GM12878 (cell line): ENCODE results near the gene DAB2IP. TPM values are rescaled to one million over a fixed set of nuclear protein-coding genes. Genes with fewer than 3 reads are reported as not detected.

Source experiments
- ATAC-seq: fragments of 200-7000 bp; cut with Tn5 transposase; 3 replicates; pipeline ENCODE4 v1.9.1; 2020; ENCODE audit warnings: mild to moderate bottlenecking, moderate library complexity
- BruUV-seq: library from RNA; stranded (reverse); fragments of 400-500 nt; replicated peaks from 2 replicates; lab custom pipeline; 2021; lab: Mats Ljungman, UMichigan
- CTCF ChIA-PET: fragments of 300-600 bp; sonication (Branson Sonifier 250); formaldehyde crosslinking; extraction: SDS; loops from one replicate; lab custom pipeline; 2021; ENCODE audit warnings: inconsistent platforms; lab: Yijun Ruan, JAX
- POLR2A ChIA-PET: fragments of 350-600 bp; formaldehyde crosslinking; extraction: SDS; loops from one replicate; lab custom pipeline; 2021; ENCODE audit warnings: inconsistent platforms; lab: Charles Lee
- RAD21 ChIA-PET: fragments of 300-600 bp; sonication (Branson Sonifier 250); formaldehyde crosslinking; loops from one replicate; lab custom pipeline; 2023; ENCODE audit warnings: antibody characterized with exemption; ENCODE audit not compliant: unreplicated experiment; lab: Charles Lee
- SMC1A ChIA-PET: fragments of 300-600 bp; sonication (Branson Sonifier 250); formaldehyde crosslinking; loops from one replicate; lab custom pipeline; 2023; ENCODE audit not compliant: unreplicated experiment, uncharacterized antibody; lab: Charles Lee
- DNase-seq: peaks from one replicate; pipeline ENCODE4 v3.0.0-alpha.2; 2011; ENCODE audit warnings: low read depth, low spot score
- FAIRE-seq: peaks from 3 replicates; lab custom pipeline; 2011; peaks lifted over from hg19 to GRCh38; lab: Jason Lieb, UNC
- H2AFZ ChIP-seq: 2 replicates; pipeline ENCODE4 v1.6.0; 2011; ENCODE audit warnings: low read depth, low read length, control low read depth; ENCODE audit not compliant: control insufficient read depth
- H3K27ac ChIP-seq: 2 replicates; pipeline ENCODE4 v1.5.1; 2011; ENCODE audit warnings: control low read depth; ENCODE audit not compliant: control insufficient read depth, insufficient read depth
- H3K27me3 ChIP-seq, 2 experiments: replicated peaks in 1 of 2; 2 replicates each; pipeline versions ENCODE4 v1.6.0 to v1.6.1; 2011; ENCODE audit warnings: low read length in 1 of 2; ENCODE audit not compliant: control insufficient read depth in 2 of 2, insufficient read depth in 2 of 2
- H3K36me3 ChIP-seq, 2 experiments: 2 replicates each; pipeline ENCODE4 v1.5.1; 2011; ENCODE audit warnings: low read length in 1 of 2; ENCODE audit not compliant: control insufficient read depth in 2 of 2, insufficient read depth in 2 of 2
- H3K4me1 ChIP-seq: 2 replicates; pipeline ENCODE4 v1.6.1; 2011; ENCODE audit warnings: mild to moderate bottlenecking, low read length, moderate library complexity, mixed read lengths; ENCODE audit not compliant: control insufficient read depth, insufficient read depth
- H3K4me2 ChIP-seq: 2 replicates; pipeline ENCODE4 v1.6.0; 2011; ENCODE audit warnings: control low read depth; ENCODE audit not compliant: control insufficient read depth, insufficient read depth
- H3K4me3 ChIP-seq: fragments of 200-600 bp; sonication (generic); 2 replicates; pipeline ENCODE4 v1.5.1; 2016
- H3K79me2 ChIP-seq: 2 replicates; pipeline ENCODE4 v1.6.0; 2011; ENCODE audit warnings: low read length; ENCODE audit not compliant: control insufficient read depth, insufficient read depth
- H3K9ac ChIP-seq: 2 replicates; pipeline ENCODE4 v1.8.0; 2011; ENCODE audit warnings: low read length, control low read depth, mixed read lengths; ENCODE audit not compliant: control insufficient read depth, insufficient read depth
- H3K9me3 ChIP-seq: replicated peaks from 3 replicates; pipeline ENCODE4 v1.5.1; 2011; ENCODE audit warnings: mild to moderate bottlenecking, low read length; ENCODE audit not compliant: control insufficient read depth, insufficient read depth
- H4K20me1 ChIP-seq: 2 replicates; pipeline ENCODE4 v1.6.0; 2011; ENCODE audit not compliant: control insufficient read depth, insufficient read depth
- BCLAF1 ChIP-seq: fragments of 450-650 bp; IDR thresholded peaks from 2 replicates; pipeline ENCODE4 v1.6.1; 2017; ENCODE audit warnings: antibody characterized with exemption, mild to moderate bottlenecking, moderate library complexity
- CEBPZ ChIP-seq: fragments of 150-350 bp; IDR thresholded peaks from 2 replicates; pipeline ENCODE4 v1.6.1; 2016; ENCODE audit warnings: low read depth, low read length
- CHD2 ChIP-seq: IDR thresholded peaks from 2 replicates; pipeline ENCODE4 v1.6.1; 2011; ENCODE audit warnings: low read depth, low read length, improper control_type of control experiment, borderline replicate concordance
- E4F1 ChIP-seq: fragments of 450-650 bp; IDR thresholded peaks from 2 replicates; pipeline ENCODE4 v1.6.1; 2018; ENCODE audit warnings: borderline replicate concordance, mild to moderate bottlenecking; ENCODE audit not compliant: partially characterized antibody
- GATAD2B ChIP-seq: fragments of 450-650 bp; conservative IDR thresholded peaks from 2 replicates; pipeline ENCODE4 v1.6.1; 2017; ENCODE audit warnings: low read depth, mild to moderate bottlenecking, moderate library complexity
- JUNB ChIP-seq: IDR thresholded peaks from 2 replicates; pipeline ENCODE4 v1.6.1; 2016; ENCODE audit warnings: antibody characterized with exemption, mild to moderate bottlenecking
- POLR2AphosphoS2 ChIP-seq: IDR thresholded peaks from 2 replicates; pipeline ENCODE4 v1.6.1; 2011; ENCODE audit warnings: low read depth, mild to moderate bottlenecking, low read length, improper control_type of control experiment, moderate library complexity
- REST ChIP-seq: IDR thresholded peaks from 2 replicates; pipeline ENCODE4 v1.6.1; 2012; ENCODE audit warnings: mild to moderate bottlenecking, low read depth, low read length
- SMARCA5 ChIP-seq: fragments of 450-650 bp; IDR thresholded peaks from 2 replicates; pipeline ENCODE4 v1.6.1; 2017; ENCODE audit warnings: mild to moderate bottlenecking
- SREBF2 ChIP-seq: IDR thresholded peaks from 2 replicates; pipeline ENCODE4 v1.6.1; 2012; ENCODE audit warnings: mild to moderate bottlenecking, low read length
- SRF ChIP-seq, 2 experiments: IDR thresholded peaks; 2 replicates each; pipeline ENCODE4 v1.6.1; 2011; ENCODE audit warnings: low read depth in 2 of 2, low read length in 2 of 2, mild to moderate bottlenecking in 1 of 2, moderate library complexity in 1 of 2
- STAT3 ChIP-seq: IDR thresholded peaks from 2 replicates; pipeline ENCODE4 v1.6.1; 2011; ENCODE audit warnings: low read depth, low read length, improper control_type of control experiment
- WGBS: methylation state at CpG from one replicate; pipeline ENCODE4 v1.1.6; 2016; ENCODE audit warnings: low lambda C conversion rate; ENCODE audit not compliant: insufficient replicate concordance, insufficient coverage; ENCODE audit errors: missing lambda C conversion rate; 5-methylcytosine and 5-hydroxymethylcytosine counted together
- in situ Hi-C: fragments of 300-500 bp; cut with MboI; formaldehyde crosslinking; loops from 9 replicates; pipeline ENCODE4 v1.14.3; 2018; ENCODE audit warnings: mixed read lengths
- intact Hi-C: fragments of 100-400 bp; cut with micrococcal nuclease; formaldehyde crosslinking; loops from one replicate; pipeline ENCODE4 v1.14.2; 2022; ENCODE audit not compliant: unreplicated experiment
- polyA plus RNA-seq, 11 experiments: library from polyadenylated mRNA; depleted of rRNA in 4 of 11; unstranded in 6 of 11; stranded (reverse) in 5 of 11; fragments of >200 nt; fragmentation: Nextera tagmentation in 4 of 11; fragmentation: Illumina TruSeq in 1 of 11; extraction: Ambion mirVana in 4 of 11; extraction: Trizol in 1 of 11; gene quantifications; 1 replicate in 1 of 11; 2 replicates in 10 of 11; pipeline versions ENCODE4 v1.2.1 to v1.2.3, GENCODE V29; 2011 to 2016; ENCODE audit warnings: inconsistent platforms in 2 of 11, missing spikeins in 2 of 11, low read depth in 1 of 11
- total RNA-seq, 4 experiments: library from RNA; depleted of rRNA in 3 of 4; stranded (reverse); fragments of >200 nt in 3 of 4; fragmentation: Illumina TruSeq in 1 of 4; extraction: Trizol in 1 of 4; gene quantifications; 2 replicates each; pipeline versions ENCODE4 v1.2.1 to v1.2.3, GENCODE V29; 2013 to 2021

DAB2IP gene
- total and polyA plus RNA-seq, 10 of the 15 experiments (the other 5 are each of a cell fraction or from before 2014, with no cell fraction given): 0.03 to 0.38 (median 0.14) TPM; not detected in 6

GRCh38 chr9:121641224-121641611 is 10.2 kb upstream of the DAB2IP start:
- ATAC-seq (no peak), FAIRE-seq (no peak), DNase-seq (no peak)
- no peaks in the 10 kb centered on the region for H3K36me3 ChIP-seq
- no peaks in the 10 kb centered on the region for H3K79me2 ChIP-seq
- intact Hi-C loops (no loop called here), in situ Hi-C loops (no loop called here)
- H3K27me3 ChIP-seq: peaks cover 0 to 4% of the 10 kb centered on the region in 2 experiments; a peak in 1 of 4 replicates
- H3K4me3 ChIP-seq: no peak overlapping the region
- H2AFZ ChIP-seq: no peak overlapping the region
- no peak overlapping the region for H3K27ac ChIP-seq
- ChIA-PET CTCF (interaction anchor here (1.0 to 1.1 kb wide), 2 partner anchors 38 to 345 kb away, joined by 3 to 4 read pairs; no protein-coding TSS in a partner anchor), RAD21 (interaction anchor here (0.6 kb wide), 1 partner anchor 40 kb away, joined by 7 read pairs; no protein-coding TSS in a partner anchor), POLR2A (no interaction called here), SMC1A (interaction anchor here (0.6 kb wide), 1 partner anchor 690 kb away, joined by 5 read pairs; no protein-coding TSS in a partner anchor)
- no peaks in the 10 kb centered on the region for H4K20me1 ChIP-seq
- H3K4me1 ChIP-seq: no peaks in the 10 kb centered on the region
- WGBS: 0% methylated on average over 2 of the region's 2 CpGs
- no TSS peak for BruUV-seq
- H3K4me2 ChIP-seq: no peak overlapping the region
- H3K9ac ChIP-seq: no peak overlapping the region
- no peaks in the 10 kb centered on the region for H3K9me3 ChIP-seq
- TF ChIP-seq SRF (IDR thresholded peaks at IDR 0.05; ENCODE audit: low read depth in 2 of 2, low read length in 2 of 2) (no peak), GATAD2B (no peak), E4F1 (no peak), JUNB (no peak), CEBPZ (no peak), REST (no peak), STAT3 (no peak), POLR2AphosphoS2 (no peak), SREBF2 (no peak), SMARCA5 (no peak), BCLAF1 (no peak), CHD2 (no peak)
- TF ChIP-seq, all 136 proteins: peak for 0
